ENCODE data around the gene SLC51B.
"Not testable (repeated sequence)": the region's sequence is repeated elsewhere in the genome, so short reads cannot be mapped to it uniquely, and the experiment has no call there.

The SLC51B gene

GRCh38 chr15:65042776-65043327 is 2.3 kb upstream of the SLC51B start:
- DNase-seq = no peak

- DNase-seq = not testable (repeated sequence)
These were observed 969 bp upstream of the SLC51B start for GRCh38 chr15:65044218-65044617.

- DNase-seq = no peak
These were observed 3.1 kb downstream of the SLC51B start for GRCh38 chr15:65048241-65048640.

- peak; percentile 89 for DNase-seq
These were observed 4.2 kb downstream of the SLC51B start for GRCh38 chr15:65049418-65049840.

- no peak for DNase-seq
These were observed 5.1 kb downstream of the SLC51B start for GRCh38 chr15:65050270-65050669.

GRCh38 chr15:65051266-65051665 is 6.1 kb downstream of the SLC51B start:
- no peak for DNase-seq

- no peak for DNase-seq
These were observed 7.8 kb downstream of the SLC51B start for GRCh38 chr15:65052956-65053355.

GRCh38 chr15:65054333-65055200 is 9.4 kb downstream of the SLC51B start:
- DNase-seq = peak; percentile 55

GRCh38 chr15:65055201-65055870 is 10.1 kb downstream of the SLC51B start:
- DNase-seq = no peak

- no peak for DNase-seq
These were observed 10.9 kb downstream of the SLC51B start for GRCh38 chr15:65056106-65056505.

GRCh38 chr15:65056868-65057548 is 11.8 kb downstream of the SLC51B start:
- DNase-seq = no peak

GRCh38 chr15:65057549-65057940 is 12.4 kb downstream of the SLC51B start:
- no peak for DNase-seq

GRCh38 chr15:65058394-65059368 is 13.5 kb downstream of the SLC51B start:
- no peak for DNase-seq

- no peak for DNase-seq
These were observed 14.2 kb downstream of the SLC51B start for GRCh38 chr15:65059369-65059750.

GRCh38 chr15:65059931-65060596 is 14.9 kb downstream of the SLC51B start:
- no peak for DNase-seq

GRCh38 chr15:65060641-65061397 is 15.6 kb downstream of the SLC51B start:
- DNase-seq = no peak

GRCh38 chr15:65062061-65062460 is 16.9 kb downstream of the SLC51B start:
- no peak for DNase-seq

- no peak for DNase-seq
These were observed 17.5 kb downstream of the SLC51B start for GRCh38 chr15:65062726-65063125.

- DNase-seq = no peak
These were observed 20.9 kb downstream of the SLC51B start for GRCh38 chr15:65066001-65066634.

GRCh38 chr15:65066635-65067316 is 21.6 kb downstream of the SLC51B start:
- DNase-seq = no peak
